Measurements from ENCODE around the gene C11orf65.
"Not testable (repeated sequence)": the region's sequence is repeated elsewhere in the genome, so short reads cannot be mapped to it uniquely, and the experiment has no call there.

C11orf65 gene

GRCh38 chr11:108402241-108402640 lies 65.1 kb downstream of the C11orf65 start:
- Histone ChIP-seq H3K27ac (ENCODE audit: low read length) (no peak overlapping the region), H3K4me1 (ENCODE audit: control insufficient read depth, low read depth, low read length) (no peaks in the 10 kb centered on the region), H3K9me3 (ENCODE audit: control insufficient read depth, low read depth, low read length) (no peaks in the 10 kb centered on the region), H3K36me3 (ENCODE audit: control insufficient read depth, low read depth, low read length) (no peaks in the 10 kb centered on the region), H3K4me3 (ENCODE audit: low read length) (no peak overlapping the region), H3K27me3 (ENCODE audit: control insufficient read depth, insufficient read depth, low read length) (no peaks in the 10 kb centered on the region), H3K9ac (ENCODE audit: low read length) (no peak overlapping the region)

- Histone ChIP-seq H3K4me1 (ENCODE audit: control insufficient read depth, low read depth, low read length) (no peaks in the 10 kb centered on the region), H3K27me3 (ENCODE audit: control insufficient read depth, insufficient read depth, low read length) (no peaks in the 10 kb centered on the region), H3K27ac (ENCODE audit: low read length) (no peak overlapping the region), H3K4me3 (ENCODE audit: low read length) (no peak overlapping the region), H3K9ac (ENCODE audit: low read length) (no peak overlapping the region), H3K9me3 (ENCODE audit: control insufficient read depth, low read depth, low read length) (no peaks in the 10 kb centered on the region), H3K36me3 (ENCODE audit: control insufficient read depth, low read depth, low read length) (no peaks in the 10 kb centered on the region)
These were observed 68.9 kb downstream of the C11orf65 start for GRCh38 chr11:108398439-108398838.

GRCh38 chr11:108396672-108397071 lies 70.7 kb downstream of the C11orf65 start:
- H3K4me3 ChIP-seq (ENCODE audit: low read length); H3K4me1 ChIP-seq (ENCODE audit: control insufficient read depth, low read depth, low read length); H3K9ac ChIP-seq (ENCODE audit: low read length); H3K9me3 ChIP-seq (ENCODE audit: control insufficient read depth, low read depth, low read length); H3K27me3 ChIP-seq (ENCODE audit: control insufficient read depth, insufficient read depth, low read length); H3K36me3 ChIP-seq (ENCODE audit: control insufficient read depth, low read depth, low read length); H3K27ac ChIP-seq (ENCODE audit: low read length): not testable (repeated sequence)

- no peaks in the 10 kb centered on the region for H3K36me3 ChIP-seq (ENCODE audit: control insufficient read depth, low read depth, low read length)
- no peak overlapping the region for H3K27ac ChIP-seq (ENCODE audit: low read length)
- no peak overlapping the region for H3K9ac ChIP-seq (ENCODE audit: low read length)
- H3K4me3 ChIP-seq (ENCODE audit: low read length): no peak overlapping the region
- H3K4me1 ChIP-seq (ENCODE audit: control insufficient read depth, low read depth, low read length): no peaks in the 10 kb centered on the region
- H3K9me3 ChIP-seq (ENCODE audit: control insufficient read depth, low read depth, low read length): no peaks in the 10 kb centered on the region
- H3K27me3 ChIP-seq (ENCODE audit: control insufficient read depth, insufficient read depth, low read length): no peaks in the 10 kb centered on the region
These were observed 72.5 kb downstream of the C11orf65 start for GRCh38 chr11:108394744-108395284.

- no peaks in the 10 kb centered on the region for H3K4me1 ChIP-seq (ENCODE audit: control insufficient read depth, low read depth, low read length)
- H3K4me3 ChIP-seq (ENCODE audit: low read length): no peak overlapping the region
- H3K27ac ChIP-seq (ENCODE audit: low read length): no peak overlapping the region
- H3K9me3 ChIP-seq (ENCODE audit: control insufficient read depth, low read depth, low read length): no peaks in the 10 kb centered on the region
- no peaks in the 10 kb centered on the region for H3K27me3 ChIP-seq (ENCODE audit: control insufficient read depth, insufficient read depth, low read length)
- H3K9ac ChIP-seq (ENCODE audit: low read length): no peak overlapping the region
- H3K36me3 ChIP-seq (ENCODE audit: control insufficient read depth, low read depth, low read length): no peaks in the 10 kb centered on the region
These were observed 74.3 kb downstream of the C11orf65 start for GRCh38 chr11:108393046-108393445.

- H3K36me3 ChIP-seq (ENCODE audit: control insufficient read depth, low read depth, low read length): no peaks in the 10 kb centered on the region
- no peak overlapping the region for H3K4me3 ChIP-seq (ENCODE audit: low read length)
- H3K27ac ChIP-seq (ENCODE audit: low read length): no peak overlapping the region
- no peaks in the 10 kb centered on the region for H3K9me3 ChIP-seq (ENCODE audit: control insufficient read depth, low read depth, low read length)
- no peak overlapping the region for H3K9ac ChIP-seq (ENCODE audit: low read length)
- no peaks in the 10 kb centered on the region for H3K4me1 ChIP-seq (ENCODE audit: control insufficient read depth, low read depth, low read length)
- no peaks in the 10 kb centered on the region for H3K27me3 ChIP-seq (ENCODE audit: control insufficient read depth, insufficient read depth, low read length)
These were observed 75.0 kb downstream of the C11orf65 start for GRCh38 chr11:108392353-108392752.

- Histone ChIP-seq H3K4me3 (ENCODE audit: low read length) (no peak overlapping the region), H3K27me3 (ENCODE audit: control insufficient read depth, insufficient read depth, low read length) (no peaks in the 10 kb centered on the region), H3K4me1 (ENCODE audit: control insufficient read depth, low read depth, low read length) (no peaks in the 10 kb centered on the region), H3K36me3 (ENCODE audit: control insufficient read depth, low read depth, low read length) (no peaks in the 10 kb centered on the region), H3K27ac (ENCODE audit: low read length) (no peak overlapping the region), H3K9ac (ENCODE audit: low read length) (no peak overlapping the region), H3K9me3 (ENCODE audit: control insufficient read depth, low read depth, low read length) (no peaks in the 10 kb centered on the region)
These were observed 78.8 kb downstream of the C11orf65 start for GRCh38 chr11:108388576-108388975.

GRCh38 chr11:108373505-108373904 lies 93.8 kb downstream of the C11orf65 start:
- H3K9ac ChIP-seq (ENCODE audit: low read length); H3K36me3 ChIP-seq (ENCODE audit: control insufficient read depth, low read depth, low read length): not testable (repeated sequence)

GRCh38 chr11:108370990-108371389 lies 96.3 kb downstream of the C11orf65 start:
- Histone ChIP-seq H3K4me1 (ENCODE audit: control insufficient read depth, low read depth, low read length) (no peaks in the 10 kb centered on the region), H3K9ac (ENCODE audit: low read length) (no peak overlapping the region), H3K9me3 (ENCODE audit: control insufficient read depth, low read depth, low read length) (no peaks in the 10 kb centered on the region), H3K4me3 (ENCODE audit: low read length) (no peak overlapping the region), H3K36me3 (ENCODE audit: control insufficient read depth, low read depth, low read length) (no peaks in the 10 kb centered on the region), H3K27ac (ENCODE audit: low read length) (no peak overlapping the region), H3K27me3 (ENCODE audit: control insufficient read depth, insufficient read depth, low read length) (no peaks in the 10 kb centered on the region)

More at GRCh38 chr11:108373505-108373904, 93.8 kb downstream of the C11orf65 start:
- not testable (repeated sequence) for H3K27me3 ChIP-seq (ENCODE audit: control insufficient read depth, insufficient read depth, low read length); H3K4me1 ChIP-seq (ENCODE audit: control insufficient read depth, low read depth, low read length); H3K27ac ChIP-seq (ENCODE audit: low read length); H3K4me3 ChIP-seq (ENCODE audit: low read length); H3K9me3 ChIP-seq (ENCODE audit: control insufficient read depth, low read depth, low read length)

GRCh38 chr11:108370315-108370714 lies 97.0 kb downstream of the C11orf65 start:
- no peaks in the 10 kb centered on the region for H3K27me3 ChIP-seq (ENCODE audit: control insufficient read depth, insufficient read depth, low read length)

GRCh38 chr11:108369064-108369463 lies 98.3 kb downstream of the C11orf65 start:
- Histone ChIP-seq H3K27me3 (ENCODE audit: control insufficient read depth, insufficient read depth, low read length) (no peaks in the 10 kb centered on the region), H3K9me3 (ENCODE audit: control insufficient read depth, low read depth, low read length) (no peaks in the 10 kb centered on the region)

More at GRCh38 chr11:108370315-108370714, 97.0 kb downstream of the C11orf65 start:
- no peak overlapping the region for H3K9ac ChIP-seq (ENCODE audit: low read length)
- H3K36me3 ChIP-seq (ENCODE audit: control insufficient read depth, low read depth, low read length): peaks cover 2% of the 10 kb centered on the region
- no peak overlapping the region for H3K27ac ChIP-seq (ENCODE audit: low read length)
- H3K4me1 ChIP-seq (ENCODE audit: control insufficient read depth, low read depth, low read length): no peaks in the 10 kb centered on the region
- H3K4me3 ChIP-seq (ENCODE audit: low read length): no peak overlapping the region
- no peaks in the 10 kb centered on the region for H3K9me3 ChIP-seq (ENCODE audit: control insufficient read depth, low read depth, low read length)

GRCh38 chr11:108368134-108368533 lies 99.2 kb downstream of the C11orf65 start:
- Histone ChIP-seq H3K27ac (ENCODE audit: low read length) (no peak overlapping the region), H3K9me3 (ENCODE audit: control insufficient read depth, low read depth, low read length) (no peaks in the 10 kb centered on the region), H3K4me1 (ENCODE audit: control insufficient read depth, low read depth, low read length) (no peaks in the 10 kb centered on the region), H3K27me3 (ENCODE audit: control insufficient read depth, insufficient read depth, low read length) (no peaks in the 10 kb centered on the region), H3K36me3 (ENCODE audit: control insufficient read depth, low read depth, low read length) (peaks cover 8% of the 10 kb centered on the region), H3K4me3 (ENCODE audit: low read length) (no peak overlapping the region), H3K9ac (ENCODE audit: low read length) (no peak overlapping the region)

More at GRCh38 chr11:108369064-108369463, 98.3 kb downstream of the C11orf65 start:
- no peak overlapping the region for H3K4me3 ChIP-seq (ENCODE audit: low read length)
- H3K9ac ChIP-seq (ENCODE audit: low read length): no peak overlapping the region
- H3K4me1 ChIP-seq (ENCODE audit: control insufficient read depth, low read depth, low read length): no peaks in the 10 kb centered on the region
- H3K36me3 ChIP-seq (ENCODE audit: control insufficient read depth, low read depth, low read length): peaks cover 8% of the 10 kb centered on the region
- no peak overlapping the region for H3K27ac ChIP-seq (ENCODE audit: low read length)

Measured in iPS-18a (cell line).